Kidney glomerular epithelial cell (primary cell): Measurements from ENCODE around the gene MEMO1.
"Not testable (repeated sequence)": the region's sequence is repeated elsewhere in the genome, so short reads cannot be mapped to it uniquely, and the experiment has no call there.

Source experiments
- DNase-seq: peaks from one replicate; lab custom pipeline; 2025; lab: John Stamatoyannopoulos, UW

MEMO1 gene

GRCh38 chr2:31957354-31958139 lies 53.3 kb downstream of the MEMO1 start:
- DNase-seq = no peak

GRCh38 chr2:31956934-31957333 lies 53.9 kb downstream of the MEMO1 start:
- not testable (repeated sequence) for DNase-seq

DNA sequence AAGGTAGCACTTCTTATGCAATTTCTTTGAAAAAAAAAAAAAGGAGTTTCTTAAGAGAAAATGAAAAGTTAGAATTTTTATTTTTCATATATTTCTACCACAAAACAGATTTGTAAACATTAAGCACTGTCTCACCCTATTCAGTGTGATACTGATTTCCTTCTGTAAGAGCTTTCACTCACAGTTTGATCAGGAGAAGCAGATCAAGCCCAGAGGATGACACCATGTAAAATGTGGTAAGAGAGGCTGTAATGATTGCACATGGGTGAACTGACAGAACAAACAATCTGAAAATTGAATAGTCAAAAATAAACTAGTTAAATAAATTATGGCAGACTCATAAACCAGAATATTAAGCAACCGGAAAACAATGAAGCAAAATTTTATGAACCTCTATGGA lies 54.5 kb downstream of the MEMO1 start:
- DNase-seq = no peak

DNA sequence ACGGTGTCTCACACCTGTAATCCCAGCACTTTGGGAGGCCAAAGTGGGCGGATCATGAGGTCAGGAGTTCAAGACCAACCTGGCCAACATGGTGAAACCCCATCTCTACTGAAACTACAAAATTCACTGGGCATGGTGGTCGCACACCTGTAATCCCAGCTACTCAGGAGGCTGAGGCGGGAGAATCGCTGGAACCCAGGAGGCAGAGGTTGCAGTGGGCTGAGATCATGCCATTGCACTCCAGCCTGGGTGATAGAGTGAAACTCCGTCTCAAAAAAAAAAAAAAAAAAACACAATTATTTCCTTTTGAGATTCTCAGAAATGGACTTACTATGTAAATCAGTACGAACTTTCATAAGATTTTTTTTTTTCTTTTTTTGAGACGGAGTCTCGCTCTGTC lies 57.7 kb downstream of the MEMO1 start:
- not testable (repeated sequence) for DNase-seq

- no peak for DNase-seq
Measured at GRCh38 chr2:31950946-31951562, 59.8 kb downstream of the MEMO1 start.

DNA sequence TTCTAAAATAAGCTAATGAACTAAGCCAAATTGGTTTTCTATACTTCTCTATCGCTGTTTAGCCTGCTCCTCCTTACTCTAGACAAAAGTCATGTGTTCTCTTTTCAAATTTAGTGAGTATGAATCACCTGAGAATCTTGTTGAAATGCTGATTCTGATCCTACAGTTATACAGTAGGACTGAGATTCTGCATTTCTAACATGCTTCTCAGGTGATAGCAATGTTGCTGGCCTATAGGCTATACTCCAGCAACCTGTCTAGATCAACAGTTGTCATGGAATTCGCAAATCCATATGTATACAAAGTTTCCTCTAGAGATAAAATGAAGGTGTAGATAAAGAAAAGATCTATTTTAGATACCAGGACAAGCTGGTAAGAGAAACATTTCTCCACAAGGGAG lies 62.9 kb downstream of the MEMO1 start:
- DNase-seq = no peak

GRCh38 chr2:31946838-31947237 lies 64.0 kb downstream of the MEMO1 start:
- no peak for DNase-seq

- DNase-seq = no peak
Measured at GRCh38 chr2:31945572-31945935, 65.3 kb downstream of the MEMO1 start.

GRCh38 chr2:31944828-31945571 lies 65.8 kb downstream of the MEMO1 start:
- no peak for DNase-seq

- no peak for DNase-seq
Measured at GRCh38 chr2:31943636-31944225, 67.1 kb downstream of the MEMO1 start.

GRCh38 chr2:31940920-31941319 lies 69.9 kb downstream of the MEMO1 start:
- DNase-seq = no peak

GRCh38 chr2:31937741-31938140 lies 73.1 kb downstream of the MEMO1 start:
- DNase-seq = no peak

GRCh38 chr2:31935370-31935769 lies 75.4 kb downstream of the MEMO1 start:
- no peak for DNase-seq

- DNase-seq = no peak
Measured at GRCh38 chr2:31933066-31933465, 77.7 kb downstream of the MEMO1 start.

GRCh38 chr2:31932589-31932988 lies 78.2 kb downstream of the MEMO1 start:
- DNase-seq = no peak

GRCh38 chr2:31931916-31932315 lies 78.9 kb downstream of the MEMO1 start:
- DNase-seq = no peak

DNA sequence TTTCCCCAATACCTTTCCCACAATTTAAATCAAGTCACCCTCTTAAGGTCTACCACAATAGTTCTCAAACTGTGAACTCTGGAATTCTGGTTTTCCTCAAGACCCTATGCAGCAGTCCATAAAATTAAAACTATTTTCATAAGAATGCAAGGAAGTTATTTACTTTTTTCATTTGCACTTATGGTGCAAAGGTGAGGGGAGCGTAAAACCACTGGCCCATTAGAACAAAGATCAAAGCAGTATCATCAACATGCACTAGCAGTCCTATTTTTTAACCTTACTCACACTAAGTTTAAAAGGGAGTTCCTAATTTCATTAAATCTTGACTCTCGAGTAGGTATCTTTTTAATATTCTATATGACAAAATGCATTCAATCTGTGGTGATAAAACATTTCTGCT lies 85.3 kb downstream of the MEMO1 start:
- no peak for DNase-seq

DNA sequence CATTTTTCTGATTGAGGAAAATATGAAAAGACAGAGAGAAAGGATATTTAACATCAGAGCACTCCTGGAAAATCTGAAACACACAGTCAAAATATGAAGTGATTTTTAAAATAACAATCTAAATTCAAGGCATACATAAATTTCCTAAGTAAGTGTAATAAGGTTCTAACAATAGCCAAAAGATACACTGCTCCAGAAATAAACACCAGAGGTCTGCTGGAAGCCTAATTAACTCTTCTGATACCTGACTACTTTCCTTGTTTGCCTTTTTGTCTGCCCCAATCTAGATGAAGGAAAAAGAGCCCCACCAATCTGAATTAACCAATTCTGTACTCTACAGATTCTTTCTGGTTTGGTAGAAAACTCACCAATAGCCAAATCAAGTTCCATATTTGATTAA lies 87.1 kb downstream of the MEMO1 start:
- no peak for DNase-seq

DNA sequence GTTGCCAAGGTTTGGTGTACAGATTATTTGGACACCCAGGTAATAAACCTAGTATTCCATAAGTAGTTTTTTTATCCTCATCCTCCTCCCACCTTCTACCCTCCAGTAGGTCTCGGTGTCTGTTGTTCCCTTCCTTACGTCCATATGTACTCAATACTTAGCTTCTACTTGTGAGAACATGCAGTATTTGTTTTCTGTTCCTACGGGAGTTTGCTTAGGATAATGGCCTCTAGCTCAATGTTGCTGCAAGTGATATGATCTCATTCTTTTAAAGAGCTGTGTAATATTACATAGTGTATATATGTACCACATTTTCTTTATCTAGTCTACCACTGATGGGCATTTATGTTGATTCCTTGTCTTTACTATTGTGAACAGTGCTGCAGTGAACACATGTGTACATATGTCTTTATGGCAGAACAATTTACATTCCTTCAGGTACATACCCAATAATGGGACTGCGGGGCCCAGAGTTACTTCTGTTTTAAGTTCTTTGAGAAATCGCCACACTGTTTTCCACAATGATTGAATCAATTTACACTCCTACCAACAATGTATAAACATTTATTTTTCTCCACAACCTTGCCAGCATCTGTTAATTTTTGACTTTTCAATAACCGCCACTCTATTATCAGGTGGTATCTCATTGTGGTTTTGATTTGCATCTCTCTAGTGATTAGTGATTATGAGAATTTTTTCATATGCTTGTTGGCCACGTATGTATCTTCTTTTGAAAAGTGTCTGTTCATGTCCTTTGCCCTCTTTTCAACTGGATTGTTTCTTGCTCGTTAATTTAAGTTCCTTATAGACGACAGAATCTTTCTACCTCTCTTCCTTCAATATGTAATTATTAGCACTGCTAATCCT lies 88.0 kb downstream of the MEMO1 start:
- DNase-seq = no peak

DNA sequence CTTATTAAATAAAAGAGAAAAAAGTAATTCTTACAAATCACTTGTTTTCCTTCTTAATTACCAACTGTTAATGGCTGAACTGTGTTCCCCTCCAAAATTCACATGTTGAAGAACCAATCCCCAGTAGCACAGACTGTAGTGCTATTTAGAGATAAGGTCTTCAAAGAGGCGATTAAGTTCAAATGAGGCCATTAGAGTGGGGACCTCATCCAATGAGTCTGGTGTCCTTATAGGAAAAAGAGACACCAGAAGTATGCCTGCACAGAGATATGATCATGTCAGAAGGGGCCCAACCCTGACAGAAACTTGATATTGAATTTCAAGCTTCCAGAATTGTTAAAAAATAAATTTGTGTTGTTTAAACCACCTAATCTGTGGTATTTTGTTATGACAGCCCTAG lies 89.8 kb downstream of the MEMO1 start:
- DNase-seq = no peak

DNA sequence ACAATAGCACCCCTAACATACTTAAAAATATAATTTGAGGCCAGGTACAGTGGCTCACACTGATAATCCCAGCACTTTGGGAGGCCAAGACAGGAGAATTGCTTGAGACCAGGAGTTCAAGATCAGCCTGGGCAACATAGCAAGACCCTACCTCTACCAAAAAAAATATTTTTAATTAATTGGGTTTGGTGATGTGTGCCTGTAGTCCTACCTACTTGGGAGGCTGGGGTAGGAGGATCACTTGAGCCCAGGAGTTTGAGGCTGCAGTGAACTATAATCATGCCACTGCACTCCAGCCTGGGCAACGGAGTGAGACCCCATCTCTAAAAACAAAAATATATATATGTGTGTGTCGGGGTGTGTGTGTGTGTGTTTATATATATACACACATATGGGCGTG lies 91.3 kb downstream of the MEMO1 start:
- DNase-seq = no peak

- DNase-seq = no peak
Measured at GRCh38 chr2:31909661-31910060, 101.1 kb downstream of the MEMO1 start.
